ENCODE results near the gene NWD2.

The NWD2 gene

GRCh38 chr4:37465845-37466244 is 221.3 kb downstream of the NWD2 start:
- no peaks in the 10 kb centered on the region for H3K36me3 ChIP-seq (ENCODE audit: insufficient read depth, insufficient read length, low read length)
- H3K4me3 ChIP-seq (ENCODE audit: insufficient read length, low read depth), result no peak overlapping the region
- H3K27me3 ChIP-seq (ENCODE audit: insufficient read depth, insufficient read length), result no peaks in the 10 kb centered on the region
- no peak overlapping the region for H3K9ac ChIP-seq (ENCODE audit: insufficient read length, low read depth)
- TF ChIP-seq YY1 (IDR thresholded peaks at IDR 0.05; ENCODE audit: insufficient read depth, insufficient read length) (no peak), ZNF274 (IDR thresholded peaks at IDR 0.05; ENCODE audit: low read depth, low read length) (no peak), SUZ12 (IDR thresholded peaks at IDR 0.05; ENCODE audit: extremely low read depth, insufficient read depth, insufficient read length) (no peak)
- no peaks in the 10 kb centered on the region for H3K4me1 ChIP-seq (ENCODE audit: insufficient read depth, insufficient read length)
- no peaks in the 10 kb centered on the region for H3K9me3 ChIP-seq (ENCODE audit: insufficient read depth, low read length)
- no peak for DNase-seq (ENCODE audit: low read depth, low spot score)

- no peaks in the 10 kb centered on the region for H3K27me3 ChIP-seq (ENCODE audit: insufficient read depth, insufficient read length)
- DNase-seq (ENCODE audit: low read depth, low spot score), result no peak
- H3K4me3 ChIP-seq (ENCODE audit: insufficient read length, low read depth), result no peak overlapping the region
- H3K36me3 ChIP-seq (ENCODE audit: insufficient read depth, insufficient read length, low read length), result no peaks in the 10 kb centered on the region
- H3K9ac ChIP-seq (ENCODE audit: insufficient read length, low read depth), result no peak overlapping the region
- no peaks in the 10 kb centered on the region for H3K4me1 ChIP-seq (ENCODE audit: insufficient read depth, insufficient read length)
- no peak for TF ChIP-seq SUZ12 (IDR thresholded peaks at IDR 0.05; ENCODE audit: extremely low read depth, insufficient read depth, insufficient read length)
- no peak for TF ChIP-seq YY1 (IDR thresholded peaks at IDR 0.05; ENCODE audit: insufficient read depth, insufficient read length)
- TF ChIP-seq ZNF274 (IDR thresholded peaks at IDR 0.05; ENCODE audit: low read depth, low read length), result no peak
- no peaks in the 10 kb centered on the region for H3K9me3 ChIP-seq (ENCODE audit: insufficient read depth, low read length)
Measured at GRCh38 chr4:37467223-37467622, 222.7 kb downstream of the NWD2 start.

GRCh38 chr4:37467824-37468223 is 223.3 kb downstream of the NWD2 start:
- H3K27me3 ChIP-seq (ENCODE audit: insufficient read depth, insufficient read length), result no peaks in the 10 kb centered on the region
- DNase-seq (ENCODE audit: low read depth, low spot score), result no peak
- H3K4me1 ChIP-seq (ENCODE audit: insufficient read depth, insufficient read length), result no peaks in the 10 kb centered on the region
- no peaks in the 10 kb centered on the region for H3K9me3 ChIP-seq (ENCODE audit: insufficient read depth, low read length)
- no peaks in the 10 kb centered on the region for H3K36me3 ChIP-seq (ENCODE audit: insufficient read depth, insufficient read length, low read length)
- H3K4me3 ChIP-seq (ENCODE audit: insufficient read length, low read depth), result no peak overlapping the region
- TF ChIP-seq ZNF274 (IDR thresholded peaks at IDR 0.05; ENCODE audit: low read depth, low read length), result no peak
- TF ChIP-seq SUZ12 (IDR thresholded peaks at IDR 0.05; ENCODE audit: extremely low read depth, insufficient read depth, insufficient read length), result no peak
- TF ChIP-seq YY1 (IDR thresholded peaks at IDR 0.05; ENCODE audit: insufficient read depth, insufficient read length), result no peak
- H3K9ac ChIP-seq (ENCODE audit: insufficient read length, low read depth), result no peak overlapping the region

GRCh38 chr4:37469286-37469685 is 224.7 kb downstream of the NWD2 start:
- no peaks in the 10 kb centered on the region for H3K9me3 ChIP-seq (ENCODE audit: insufficient read depth, low read length)
- no peaks in the 10 kb centered on the region for H3K27me3 ChIP-seq (ENCODE audit: insufficient read depth, insufficient read length)
- no peaks in the 10 kb centered on the region for H3K36me3 ChIP-seq (ENCODE audit: insufficient read depth, insufficient read length, low read length)
- H3K4me1 ChIP-seq (ENCODE audit: insufficient read depth, insufficient read length), result no peaks in the 10 kb centered on the region
- no peak for TF ChIP-seq YY1 (IDR thresholded peaks at IDR 0.05; ENCODE audit: insufficient read depth, insufficient read length)
- no peak for TF ChIP-seq SUZ12 (IDR thresholded peaks at IDR 0.05; ENCODE audit: extremely low read depth, insufficient read depth, insufficient read length)
- no peak for DNase-seq (ENCODE audit: low read depth, low spot score)
- H3K9ac ChIP-seq (ENCODE audit: insufficient read length, low read depth), result no peak overlapping the region
- H3K4me3 ChIP-seq (ENCODE audit: insufficient read length, low read depth), result no peak overlapping the region

- Histone ChIP-seq H3K4me1 (ENCODE audit: insufficient read depth, insufficient read length) (no peaks in the 10 kb centered on the region), H3K4me3 (ENCODE audit: insufficient read length, low read depth) (no peak overlapping the region), H3K36me3 (ENCODE audit: insufficient read depth, insufficient read length, low read length) (no peaks in the 10 kb centered on the region), H3K27me3 (ENCODE audit: insufficient read depth, insufficient read length) (no peaks in the 10 kb centered on the region), H3K9ac (ENCODE audit: insufficient read length, low read depth) (no peak overlapping the region), H3K9me3 (ENCODE audit: insufficient read depth, low read length) (no peaks in the 10 kb centered on the region)
- DNase-seq (ENCODE audit: low read depth, low spot score), result no peak
- TF ChIP-seq YY1 (IDR thresholded peaks at IDR 0.05; ENCODE audit: insufficient read depth, insufficient read length), result no peak
- TF ChIP-seq SUZ12 (IDR thresholded peaks at IDR 0.05; ENCODE audit: extremely low read depth, insufficient read depth, insufficient read length), result no peak
- no peak for TF ChIP-seq ZNF274 (IDR thresholded peaks at IDR 0.05; ENCODE audit: low read depth, low read length)
Measured at GRCh38 chr4:37470245-37470644, 225.7 kb downstream of the NWD2 start.

GRCh38 chr4:37471093-37471492 is 226.6 kb downstream of the NWD2 start:
- H3K9me3 ChIP-seq (ENCODE audit: insufficient read depth, low read length), result no peaks in the 10 kb centered on the region
- no peak for DNase-seq (ENCODE audit: low read depth, low spot score)
- no peaks in the 10 kb centered on the region for H3K4me1 ChIP-seq (ENCODE audit: insufficient read depth, insufficient read length)

GRCh38 chr4:37471971-37472370 is 227.4 kb downstream of the NWD2 start:
- Histone ChIP-seq H3K9ac (ENCODE audit: insufficient read length, low read depth) (no peak overlapping the region), H3K4me1 (ENCODE audit: insufficient read depth, insufficient read length) (no peaks in the 10 kb centered on the region)
- DNase-seq (ENCODE audit: low read depth, low spot score), result no peak

More at GRCh38 chr4:37471093-37471492, 226.6 kb downstream of the NWD2 start:
- TF ChIP-seq YY1 (IDR thresholded peaks at IDR 0.05; ENCODE audit: insufficient read depth, insufficient read length) (no peak), SUZ12 (IDR thresholded peaks at IDR 0.05; ENCODE audit: extremely low read depth, insufficient read depth, insufficient read length) (no peak), ZNF274 (IDR thresholded peaks at IDR 0.05; ENCODE audit: low read depth, low read length) (no peak)
- Histone ChIP-seq H3K27me3 (ENCODE audit: insufficient read depth, insufficient read length) (no peaks in the 10 kb centered on the region), H3K36me3 (ENCODE audit: insufficient read depth, insufficient read length, low read length) (no peaks in the 10 kb centered on the region), H3K4me3 (ENCODE audit: insufficient read length, low read depth) (no peak overlapping the region), H3K9ac (ENCODE audit: insufficient read length, low read depth) (no peak overlapping the region)

More at GRCh38 chr4:37471971-37472370, 227.4 kb downstream of the NWD2 start:
- no peaks in the 10 kb centered on the region for H3K9me3 ChIP-seq (ENCODE audit: insufficient read depth, low read length)
- no peak overlapping the region for H3K4me3 ChIP-seq (ENCODE audit: insufficient read length, low read depth)
- H3K36me3 ChIP-seq (ENCODE audit: insufficient read depth, insufficient read length, low read length), result no peaks in the 10 kb centered on the region
- H3K27me3 ChIP-seq (ENCODE audit: insufficient read depth, insufficient read length), result no peaks in the 10 kb centered on the region
- TF ChIP-seq ZNF274 (IDR thresholded peaks at IDR 0.05; ENCODE audit: low read depth, low read length), result no peak
- no peak for TF ChIP-seq SUZ12 (IDR thresholded peaks at IDR 0.05; ENCODE audit: extremely low read depth, insufficient read depth, insufficient read length)
- TF ChIP-seq YY1 (IDR thresholded peaks at IDR 0.05; ENCODE audit: insufficient read depth, insufficient read length), result no peak

All from NT2/D1 (cell line).